CD4-positive, alpha-beta memory T cell (primary cell): ENCODE data around the gene SLC7A5. TPM values are rescaled to one million over a fixed set of nuclear protein-coding genes. Genes with fewer than 3 reads are reported as not detected.

ENCODE experiments used
- CTCF ChIA-PET: fragments of 350-600 bp; sonication (Branson Sonifier 250); formaldehyde crosslinking; loops from one replicate; lab custom pipeline; 2021; ENCODE audit warnings: inconsistent platforms; ENCODE audit not compliant: partially characterized antibody; lab: Charles Lee
- POLR2A ChIA-PET: fragments of 350-600 bp; sonication (Branson Sonifier 250); formaldehyde crosslinking; loops from one replicate; lab custom pipeline; 2021; ENCODE audit not compliant: partially characterized antibody; lab: Charles Lee
- DNase-seq, 5 donors: peaks; one replicate each; pipeline versions ENCODE4 v3.0.0 to v3.0.0-alpha.2; 2020 to 2022; ENCODE audit warnings: mixed read lengths in 1 of 5
- H3K27ac ChIP-seq: one replicate; pipeline ENCODE4 v1.7.0; 2013; ENCODE audit warnings: low read depth, low read length
- H3K27me3 ChIP-seq: 2 replicates; pipeline ENCODE4 v1.7.0; 2013; ENCODE audit warnings: mild to moderate bottlenecking, low read length, moderate library complexity; ENCODE audit not compliant: insufficient read depth
- H3K36me3 ChIP-seq: 2 replicates; pipeline ENCODE4 v1.7.0; 2013; ENCODE audit warnings: mild to moderate bottlenecking, low read length, moderate library complexity; ENCODE audit not compliant: insufficient read depth
- H3K4me1 ChIP-seq: 2 replicates; pipeline ENCODE4 v1.7.0; 2013; ENCODE audit warnings: mild to moderate bottlenecking, low read length, moderate library complexity; ENCODE audit not compliant: insufficient read depth
- H3K4me3 ChIP-seq, 2 donors: one replicate each; pipeline ENCODE4 v1.7.0; 2013; ENCODE audit warnings: low read length in 2 of 2, mild to moderate bottlenecking in 1 of 2
- H3K9me3 ChIP-seq, 2 donors: one replicate each; pipeline ENCODE4 v1.7.0; 2013; ENCODE audit warnings: low read length in 2 of 2, control low read depth in 1 of 2; ENCODE audit not compliant: control insufficient read depth in 1 of 2
- H3K27ac Mint-ChIP-seq, 7 donors: one replicate each; pipeline ENCODE4 v1.8.0; 2020 to 2021; ENCODE audit warnings: mixed read lengths in 7 of 7, mild to moderate bottlenecking in 6 of 7, inconsistent platforms in 3 of 7, moderate library complexity in 3 of 7
- H3K27me3 Mint-ChIP-seq, 2 donors: one replicate each; pipeline ENCODE4 v1.8.0; 2020 to 2021; ENCODE audit warnings: mixed read lengths in 2 of 2
- H3K36me3 Mint-ChIP-seq, 2 donors: one replicate each; pipeline ENCODE4 v1.8.0; 2020 to 2021; ENCODE audit warnings: mixed read lengths in 2 of 2, inconsistent platforms in 1 of 2, mild to moderate bottlenecking in 1 of 2
- H3K4me1 Mint-ChIP-seq, 4 donors: one replicate each; pipeline ENCODE4 v1.8.0; 2020 to 2021; ENCODE audit warnings: mixed read lengths in 4 of 4, mild to moderate bottlenecking in 1 of 4
- H3K4me3 Mint-ChIP-seq, 8 donors: one replicate each; pipeline ENCODE4 v1.8.0; 2020 to 2021; ENCODE audit warnings: mixed read lengths in 8 of 8, mild to moderate bottlenecking in 7 of 8, moderate library complexity in 6 of 8, inconsistent platforms in 3 of 8
- H3K9me3 Mint-ChIP-seq, 8 donors: one replicate each; pipeline ENCODE4 v1.8.0; 2020 to 2021; ENCODE audit warnings: mixed read lengths in 8 of 8, mild to moderate bottlenecking in 5 of 8, inconsistent platforms in 3 of 8, moderate library complexity in 1 of 8
- intact Hi-C: fragments of 100-400 bp; cut with micrococcal nuclease; formaldehyde crosslinking; loops from one replicate; pipeline ENCODE4 v1.15.1; 2023
- polyA plus RNA-seq, 2 donors: library from polyadenylated mRNA; unstranded; fragments of 300-500 nt; fragmentation: Illumina TruSeq; gene quantifications; one replicate each; pipeline ENCODE4 v1.2.3, GENCODE V29; 2021
- total RNA-seq, 2 experiments: library from RNA; stranded (reverse); gene quantifications; one replicate each; pipeline ENCODE4 v1.2.3, GENCODE V29; 2021

The SLC7A5 gene
- total and polyA plus RNA-seq, 4 experiments from 2014 or later: 3.5 to 13.5 (median 9.2) TPM

DNA sequence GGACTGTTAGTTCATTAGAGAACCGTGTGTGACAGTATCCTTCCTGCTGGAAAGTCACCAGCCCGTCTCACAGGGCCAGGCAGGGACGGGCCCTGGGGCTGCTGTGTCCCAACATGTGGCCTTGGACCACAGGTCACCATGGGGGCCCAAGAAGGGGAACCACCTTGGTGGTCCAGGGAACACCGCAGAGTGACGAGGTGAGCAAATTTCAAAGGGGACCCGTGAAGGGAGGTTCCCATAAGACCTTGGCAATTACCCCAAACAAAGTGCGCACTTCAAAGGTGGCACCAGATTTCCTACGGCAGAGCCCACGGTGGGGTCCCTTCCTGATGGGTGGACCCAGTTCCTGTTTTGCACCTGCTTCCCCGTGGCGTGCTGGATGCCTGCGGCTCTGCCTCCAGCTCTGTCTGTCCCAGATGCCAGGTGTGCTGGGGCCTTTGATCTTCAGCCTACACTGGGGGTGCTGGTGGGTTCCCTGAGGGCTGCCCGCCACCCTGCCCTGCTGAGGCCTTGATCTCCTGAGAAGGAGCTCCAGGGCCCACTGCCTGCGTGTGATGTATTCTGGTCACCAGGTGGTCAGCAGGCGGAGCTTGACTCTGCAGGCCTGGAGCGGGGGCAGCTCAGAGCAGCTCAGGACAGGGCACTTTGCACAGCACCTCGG is 27.0 kb downstream of the SLC7A5 start:
- peaks cover 23% of the 10 kb centered on the region for H3K36me3 ChIP-seq
- peaks cover 0 to 11% of the 10 kb centered on the region in 2 donors for H3K36me3 Mint-ChIP-seq
- peaks cover 0 to 35% (median 2%) of the 10 kb centered on the region in 4 donors for H3K4me1 Mint-ChIP-seq
- H3K9me3 ChIP-seq: no peaks in the 10 kb centered on the region
- CTCF ChIA-PET: interaction anchor here (2.2 kb wide), 1 partner anchor 29 kb away, joined by 10 read pairs; no protein-coding TSS in a partner anchor
- H3K27me3 ChIP-seq: no peaks in the 10 kb centered on the region
- H3K4me1 ChIP-seq: peaks cover 10% of the 10 kb centered on the region
- H3K9me3 Mint-ChIP-seq: peaks cover 0 to 4% (median 0%) of the 10 kb centered on the region in 8 donors
- H3K27ac Mint-ChIP-seq: peak overlapping the region in 4 of 7 donors; percentile 3 to 85 (median 66)
- H3K27me3 Mint-ChIP-seq: no peaks in the 10 kb centered on the region
- POLR2A ChIA-PET: no interaction called here
- peak overlapping the region in 2 of 8 donors; percentile 61 to 73 for H3K4me3 Mint-ChIP-seq
- DNase-seq: peak in 1 of 5 donors; percentile 48
- no peak overlapping the region for H3K27ac ChIP-seq
- H3K4me3 ChIP-seq: no peak overlapping the region
- intact Hi-C loops: no loop called here

DNA sequence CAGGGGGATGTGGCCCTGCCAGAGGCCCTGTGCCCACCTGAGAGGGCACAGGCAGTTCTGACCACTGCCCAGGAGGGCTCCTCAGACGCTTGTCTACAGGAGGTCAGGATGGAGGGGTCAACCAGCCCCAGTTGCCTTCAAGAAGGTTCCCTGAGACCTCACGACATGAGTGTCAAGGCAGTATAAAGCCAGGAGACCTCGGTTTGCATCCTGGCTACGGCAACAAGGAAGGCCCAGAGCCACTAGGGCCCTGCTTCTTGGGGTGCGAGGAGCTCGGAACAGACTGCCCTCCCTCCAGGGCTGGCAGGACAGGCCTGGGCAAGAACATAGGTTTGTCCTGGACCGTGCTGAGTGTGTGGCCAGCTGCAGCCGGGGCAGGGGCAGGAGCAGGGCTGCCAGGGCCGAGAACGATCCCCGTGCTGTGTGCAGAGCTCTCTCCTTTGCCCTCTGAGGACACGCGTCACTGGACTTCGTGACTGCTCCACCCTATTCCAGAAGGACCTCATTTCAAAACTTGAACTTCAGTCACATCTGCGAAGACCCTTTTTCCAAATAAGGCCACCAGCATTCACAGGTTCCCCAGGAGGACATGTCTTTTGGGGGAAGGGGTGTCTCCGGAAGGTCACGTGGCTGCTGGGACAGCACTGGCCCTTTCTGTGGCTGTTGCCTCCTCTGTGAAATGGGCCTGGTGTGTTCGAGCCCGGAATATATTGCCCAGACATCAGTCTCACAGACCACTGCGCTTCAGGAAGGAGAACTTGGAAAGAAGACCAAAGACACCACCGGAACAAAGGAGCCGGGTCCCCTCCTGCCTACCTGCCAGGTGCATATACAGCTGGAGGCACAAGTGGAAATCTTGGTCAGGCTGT is 27.7 kb downstream of the SLC7A5 start:
- Histone ChIP-seq H3K4me3 (no peak overlapping the region), H3K36me3 (peaks cover 30% of the 10 kb centered on the region), H3K27me3 (no peaks in the 10 kb centered on the region), H3K9me3 (no peaks in the 10 kb centered on the region), H3K4me1 (peaks cover 10% of the 10 kb centered on the region), H3K27ac (no peak overlapping the region)
- ChIA-PET CTCF (interaction anchor here (0.8 to 2.2 kb wide), 2 partner anchors 30 to 72 kb away, joined by 3 to 10 read pairs; no protein-coding TSS in a partner anchor), POLR2A (no interaction called here)
- H3K27me3 Mint-ChIP-seq: no peaks in the 10 kb centered on the region
- H3K27ac Mint-ChIP-seq: peak overlapping the region in 2 of 7 donors; percentile 63 to 85
- peaks cover 0 to 4% (median 0%) of the 10 kb centered on the region in 8 donors for H3K9me3 Mint-ChIP-seq
- intact Hi-C loops: no loop called here
- peaks cover 0 to 16% of the 10 kb centered on the region in 2 donors for H3K36me3 Mint-ChIP-seq
- peak overlapping the region in 2 of 8 donors; percentile 61 to 73 for H3K4me3 Mint-ChIP-seq
- H3K4me1 Mint-ChIP-seq: peaks cover 0 to 35% (median 2%) of the 10 kb centered on the region in 4 donors
- no peak for DNase-seq

DNA sequence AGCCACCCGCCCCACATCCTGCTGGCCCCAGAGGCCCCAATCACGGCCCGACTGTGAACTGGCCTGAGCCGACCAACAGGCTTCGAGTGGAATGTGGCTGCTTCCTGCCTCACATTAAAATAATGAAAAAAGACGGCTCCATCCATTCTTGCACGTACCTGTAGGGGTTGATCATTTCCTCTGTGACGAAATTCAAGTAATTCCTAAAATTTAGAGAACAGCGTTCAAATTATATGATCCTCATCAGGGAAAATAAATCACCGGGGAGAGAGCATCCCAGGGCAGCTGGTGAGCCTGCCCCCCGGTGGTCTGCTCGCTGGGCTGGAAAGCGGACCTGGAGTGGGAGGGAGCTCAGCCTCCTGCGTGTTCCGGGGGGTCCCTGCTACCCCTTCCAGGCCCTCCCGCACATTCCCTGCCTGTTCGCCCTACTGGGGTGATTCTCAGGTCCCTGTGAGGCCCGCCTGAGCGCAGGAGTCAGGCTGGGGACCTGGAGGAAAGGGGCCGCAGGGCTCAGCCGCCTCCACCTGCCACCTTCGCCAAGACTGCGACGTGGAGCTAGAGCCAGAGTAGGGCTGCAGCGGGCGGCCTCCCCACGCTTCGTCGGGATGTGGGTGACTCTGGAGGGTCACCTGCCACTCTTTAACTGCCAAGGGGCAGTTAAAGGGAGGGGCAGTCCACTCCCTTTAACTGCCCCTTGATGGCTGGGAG is 28.9 kb downstream of the SLC7A5 start:
- H3K4me3 Mint-ChIP-seq: no peak overlapping the region
- peaks cover 34% of the 10 kb centered on the region for H3K36me3 ChIP-seq
- peaks cover 0 to 35% (median 2%) of the 10 kb centered on the region in 4 donors for H3K4me1 Mint-ChIP-seq
- CTCF ChIA-PET: interaction anchor here (1.4 to 6.3 kb wide), 2 partner anchors 9 to 61 kb away, joined by 5 to 34 read pairs; no protein-coding TSS in a partner anchor
- H3K9me3 Mint-ChIP-seq: peaks cover 0 to 4% (median 0%) of the 10 kb centered on the region in 8 donors
- peaks cover 10% of the 10 kb centered on the region for H3K4me1 ChIP-seq
- intact Hi-C loops: no loop called here
- H3K4me3 ChIP-seq: no peak overlapping the region
- H3K27ac Mint-ChIP-seq: peak overlapping the region in 1 of 7 donors; percentile 48
- no peaks in the 10 kb centered on the region for H3K27me3 ChIP-seq
- no peak overlapping the region for H3K27ac ChIP-seq
- no peak for DNase-seq
- H3K36me3 Mint-ChIP-seq: peaks cover 0 to 24% of the 10 kb centered on the region in 2 donors
- no peaks in the 10 kb centered on the region for H3K27me3 Mint-ChIP-seq
- no peaks in the 10 kb centered on the region for H3K9me3 ChIP-seq
- POLR2A ChIA-PET: no interaction called here

DNA sequence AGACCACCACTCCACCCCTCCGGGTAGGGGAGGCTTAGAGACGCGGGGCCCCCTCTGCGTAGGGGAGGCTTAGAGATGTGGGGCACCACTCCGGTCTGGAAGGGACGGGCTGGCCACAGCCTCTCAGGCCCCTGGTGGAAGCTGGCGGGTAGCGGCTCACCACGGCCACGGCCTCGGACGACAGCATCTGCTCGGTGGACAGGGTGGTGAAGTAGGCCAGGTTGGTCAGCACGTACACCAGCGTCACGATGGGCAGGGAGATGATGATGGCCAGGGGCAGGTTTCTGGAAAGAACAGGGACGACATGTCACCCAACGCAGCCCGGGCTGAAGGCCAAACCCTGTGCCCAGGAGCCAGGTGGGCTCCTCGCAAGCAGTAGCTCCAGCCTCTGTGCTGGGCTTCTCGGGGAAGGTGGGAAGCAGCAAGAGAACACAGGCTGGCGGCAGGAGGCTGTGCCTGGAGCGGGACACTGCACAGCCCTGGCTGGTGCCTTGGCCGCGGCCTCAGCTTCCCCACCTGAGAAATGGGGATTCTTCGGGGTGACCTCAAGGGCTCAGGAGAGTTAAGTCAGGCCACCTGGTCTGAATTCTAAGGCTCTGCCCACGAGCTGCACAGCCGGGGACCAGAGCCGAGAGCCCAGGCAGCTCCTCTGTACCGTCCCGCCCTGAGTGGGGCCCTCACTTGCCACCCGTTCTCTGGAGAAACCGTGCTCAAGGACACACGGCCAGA is 29.6 kb downstream of the SLC7A5 start:
- Histone ChIP-seq H3K27me3 (no peaks in the 10 kb centered on the region), H3K9me3 (no peaks in the 10 kb centered on the region), H3K4me3 (no peak overlapping the region), H3K27ac (no peak overlapping the region), H3K36me3 (peaks cover 34% of the 10 kb centered on the region), H3K4me1 (peaks cover 10% of the 10 kb centered on the region)
- DNase-seq: no peak
- POLR2A ChIA-PET: no interaction called here
- CTCF ChIA-PET: interaction anchor here (1.4 to 6.3 kb wide), 2 partner anchors 10 to 61 kb away, joined by 5 to 34 read pairs; no protein-coding TSS in a partner anchor
- H3K27me3 Mint-ChIP-seq: no peaks in the 10 kb centered on the region
- H3K4me1 Mint-ChIP-seq: peaks cover 0 to 33% (median under 1%) of the 10 kb centered on the region in 4 donors
- H3K4me3 Mint-ChIP-seq: no peak overlapping the region
- peak overlapping the region in 1 of 7 donors; percentile 48 for H3K27ac Mint-ChIP-seq
- peaks cover 0 to 26% of the 10 kb centered on the region in 2 donors for H3K36me3 Mint-ChIP-seq
- intact Hi-C loops: no loop called here
- peaks cover 0 to 4% (median 0%) of the 10 kb centered on the region in 8 donors for H3K9me3 Mint-ChIP-seq

DNA sequence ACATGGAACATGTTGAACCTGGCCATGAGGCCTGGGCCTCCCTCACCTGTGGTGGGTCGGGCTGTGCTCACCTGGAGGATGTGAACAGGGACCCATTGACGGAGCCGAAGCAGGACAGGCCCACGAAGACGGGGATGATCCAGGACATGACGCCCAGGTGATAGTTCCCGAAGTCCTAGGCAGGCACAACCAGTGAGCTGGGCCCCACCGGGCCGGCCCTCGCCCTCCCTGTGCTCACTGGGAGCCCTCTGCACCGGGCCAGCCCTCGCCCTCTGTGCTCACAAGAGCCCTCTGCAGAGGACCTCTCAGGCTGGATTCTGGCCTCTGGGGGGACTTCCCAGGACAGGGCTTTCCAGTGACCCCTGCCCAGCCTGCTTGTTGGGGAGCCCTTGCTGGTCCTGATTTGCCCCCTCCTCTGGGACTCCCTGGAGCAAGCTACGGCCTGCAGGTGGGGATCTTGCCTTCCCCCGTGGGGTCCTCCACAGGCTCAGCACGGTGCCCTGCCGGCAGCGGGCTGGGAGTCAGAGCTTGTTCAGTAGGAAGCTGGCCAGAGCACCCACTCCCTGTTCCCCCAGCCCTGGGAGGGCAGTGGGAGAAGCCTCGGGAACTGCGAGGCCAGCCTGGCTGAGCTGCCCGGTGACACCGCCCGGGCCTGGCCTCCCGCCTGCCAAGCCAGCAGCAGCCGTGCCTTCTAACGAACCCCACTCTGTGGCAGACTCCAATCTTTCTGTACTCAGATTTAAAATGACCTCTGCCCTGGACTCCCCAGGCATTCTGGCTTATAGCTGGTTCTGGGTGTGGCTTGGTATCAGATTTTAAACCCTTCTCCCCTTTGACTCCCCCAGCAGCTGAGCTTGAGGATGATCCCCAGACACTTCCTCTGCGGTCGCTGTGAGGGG is 30.4 kb downstream of the SLC7A5 start:
- peaks cover 34% of the 10 kb centered on the region for H3K36me3 ChIP-seq
- H3K9me3 ChIP-seq: no peaks in the 10 kb centered on the region
- Mint-ChIP-seq H3K27me3 (no peaks in the 10 kb centered on the region), H3K27ac (no peak overlapping the region), H3K4me1 (peaks cover 0 to 30% (median 0%) of the 10 kb centered on the region in 4 donors), H3K4me3 (no peak overlapping the region), H3K36me3 (peaks cover 5 to 34% of the 10 kb centered on the region in 2 donors), H3K9me3 (peaks cover 0 to 3% (median 0%) of the 10 kb centered on the region in 8 donors)
- H3K27ac ChIP-seq: no peak overlapping the region
- peaks cover 10% of the 10 kb centered on the region for H3K4me1 ChIP-seq
- no peak for DNase-seq
- intact Hi-C loops: no loop called here
- no peak overlapping the region for H3K4me3 ChIP-seq
- ChIA-PET POLR2A (no interaction called here), CTCF (interaction anchor here (1.3 to 6.3 kb wide), 2 partner anchors 11 to 33 kb away, joined by 5 to 34 read pairs; no protein-coding TSS in a partner anchor)
- no peaks in the 10 kb centered on the region for H3K27me3 ChIP-seq
